Measurements from ENCODE around the gene ZBTB8A. TPM values are rescaled to one million over a fixed set of nuclear protein-coding genes. Genes with fewer than 3 reads are reported as not detected.

ZBTB8A gene
- total RNA-seq, 1 donor from 2014 or later = 15.9 TPM

GRCh38 chr1:32539584-32540571 lies 651 bp downstream of the ZBTB8A start:
- no peak for TF ChIP-seq EZH2phosphoT487 (IDR thresholded peaks at IDR 0.05)
- TF ChIP-seq CTCF (IDR thresholded peaks at IDR 0.05) = no peak
- TF ChIP-seq EZH2 (IDR thresholded peaks at IDR 0.05) = no peak
- H3K27me3 Mint-ChIP-seq (ENCODE audit: insufficient read depth, low read depth) = peaks cover 10% of the 10 kb centered on the region
- no peak overlapping the region for H3K9ac ChIP-seq
- peaks cover 14% of the 10 kb centered on the region for H3K27me3 ChIP-seq
- peak overlapping the region; percentile 99 for H3K4me3 Mint-ChIP-seq
- H3K9me3 Mint-ChIP-seq = no peaks in the 10 kb centered on the region
- peaks cover 24% of the 10 kb centered on the region for H3K4me1 Mint-ChIP-seq
- DNase-seq (ENCODE audit: low spot score) = peak; percentile 89
- no peak overlapping the region for H3K27ac ChIP-seq
- H2AFZ ChIP-seq (replicated peaks) = peak overlapping the region; percentile 70
- H3K79me2 ChIP-seq (ENCODE audit: low read depth) = peaks cover 44% of the 10 kb centered on the region
- H3F3A ChIP-seq (ENCODE audit: low read depth) = peaks cover 24% of the 10 kb centered on the region
- H4K20me1 ChIP-seq (ENCODE audit: low read depth) = peaks cover 6% of the 10 kb centered on the region
- H3K36me3 ChIP-seq = no peaks in the 10 kb centered on the region
- H3K9me3 ChIP-seq (ENCODE audit: low read depth) = no peaks in the 10 kb centered on the region
- H3K4me3 ChIP-seq = peak overlapping the region; percentile 76
- H3K4me1 ChIP-seq = peaks cover 8% of the 10 kb centered on the region
- H3K4me2 ChIP-seq = peak overlapping the region; percentile 77
- peaks cover 14% of the 10 kb centered on the region for H3K36me3 Mint-ChIP-seq
- H3K27ac Mint-ChIP-seq = peak overlapping the region; percentile 98

GRCh38 chr1:32540605-32541004 lies 1.4 kb downstream of the ZBTB8A start:
- H3K9me3 ChIP-seq (ENCODE audit: low read depth) = no peaks in the 10 kb centered on the region
- no peak overlapping the region for H3K9ac ChIP-seq
- DNase-seq (ENCODE audit: low spot score) = peak; percentile 11
- H3K4me3 ChIP-seq = peak overlapping the region; percentile 55
- H3K27ac Mint-ChIP-seq = no peak overlapping the region
- peaks cover 12% of the 10 kb centered on the region for H3K4me1 ChIP-seq
- H3K27me3 Mint-ChIP-seq (ENCODE audit: insufficient read depth, low read depth) = peaks cover 10% of the 10 kb centered on the region
- H2AFZ ChIP-seq (replicated peaks) = peak overlapping the region; percentile 70
- no peak overlapping the region for H3K27ac ChIP-seq
- peaks cover 20% of the 10 kb centered on the region for H3K4me1 Mint-ChIP-seq
- peaks cover 14% of the 10 kb centered on the region for H3K27me3 ChIP-seq
- peaks cover 50% of the 10 kb centered on the region for H3K79me2 ChIP-seq (ENCODE audit: low read depth)
- peaks cover 24% of the 10 kb centered on the region for H3F3A ChIP-seq (ENCODE audit: low read depth)
- H4K20me1 ChIP-seq (ENCODE audit: low read depth) = peaks cover 10% of the 10 kb centered on the region
- no peak for TF ChIP-seq EZH2phosphoT487 (IDR thresholded peaks at IDR 0.05)
- TF ChIP-seq EZH2 (IDR thresholded peaks at IDR 0.05) = no peak
- TF ChIP-seq CTCF (IDR thresholded peaks at IDR 0.05) = no peak
- peak overlapping the region; percentile 77 for H3K4me2 ChIP-seq
- H3K36me3 Mint-ChIP-seq = peaks cover 14% of the 10 kb centered on the region
- H3K36me3 ChIP-seq = no peaks in the 10 kb centered on the region
- H3K9me3 Mint-ChIP-seq = no peaks in the 10 kb centered on the region
- H3K4me3 Mint-ChIP-seq = peak overlapping the region; percentile 99

- peak overlapping the region; percentile 77 for H3K4me2 ChIP-seq
- Mint-ChIP-seq H3K4me1 (peaks cover 19% of the 10 kb centered on the region), H3K4me3 (peak overlapping the region; percentile 99), H3K9me3 (no peaks in the 10 kb centered on the region), H3K27me3 (ENCODE audit: insufficient read depth, low read depth) (peaks cover 10% of the 10 kb centered on the region), H3K36me3 (peaks cover 14% of the 10 kb centered on the region), H3K27ac (no peak overlapping the region)
- H3K9me3 ChIP-seq (ENCODE audit: low read depth) = no peaks in the 10 kb centered on the region
- no peak for TF ChIP-seq EZH2phosphoT487 (IDR thresholded peaks at IDR 0.05)
- no peak for TF ChIP-seq CTCF (IDR thresholded peaks at IDR 0.05)
- no peak for TF ChIP-seq EZH2 (IDR thresholded peaks at IDR 0.05)
- H3K79me2 ChIP-seq (ENCODE audit: low read depth) = peaks cover 55% of the 10 kb centered on the region
- peaks cover 14% of the 10 kb centered on the region for H3K27me3 ChIP-seq
- no peaks in the 10 kb centered on the region for H3K36me3 ChIP-seq
- H3K27ac ChIP-seq = no peak overlapping the region
- peaks cover 24% of the 10 kb centered on the region for H3F3A ChIP-seq (ENCODE audit: low read depth)
- H3K9ac ChIP-seq = no peak overlapping the region
- peak overlapping the region; percentile 55 for H3K4me3 ChIP-seq
- no peak overlapping the region for H2AFZ ChIP-seq (replicated peaks)
- H4K20me1 ChIP-seq (ENCODE audit: low read depth) = peaks cover 15% of the 10 kb centered on the region
- no peak for DNase-seq (ENCODE audit: low spot score)
- H3K4me1 ChIP-seq = peaks cover 12% of the 10 kb centered on the region
Observed at GRCh38 chr1:32541064-32541566, 1.9 kb downstream of the ZBTB8A start.

All from neural progenitor cell (in vitro differentiated cells).